B cell (primary cell): Measurements from ENCODE around the gene WDR12. TPM values are rescaled to one million over a fixed set of nuclear protein-coding genes. Genes with fewer than 3 reads are reported as not detected.
"Not testable (repeated sequence)": the region's sequence is repeated elsewhere in the genome, so short reads cannot be mapped to it uniquely, and the experiment has no call there.

ENCODE experiments used
- ATAC-seq: fragments of 200-7000 bp; cut with Tn5 transposase; one replicate; pipeline ENCODE4 v1.10.0; 2021; ENCODE audit warnings: low read depth, mild to moderate bottlenecking, moderate number of reproducible peaks, moderate library complexity
- CTCF ChIA-PET: fragments of 350-600 bp; sonication (Branson Sonifier 250); formaldehyde crosslinking; loops from one replicate; lab custom pipeline; 2021; ENCODE audit warnings: antibody characterized with exemption, inconsistent platforms; lab: Charles Lee
- POLR2A ChIA-PET: fragments of 350-600 bp; sonication (Branson Sonifier 250); formaldehyde crosslinking; loops from one replicate; lab custom pipeline; 2021; ENCODE audit warnings: antibody characterized with exemption; lab: Charles Lee
- DNase-seq: peaks from one replicate; pipeline ENCODE4 v3.0.0; 2013
- H2AFZ ChIP-seq: 2 replicates; pipeline ENCODE4 v1.6.1; 2012; ENCODE audit warnings: mild to moderate bottlenecking, low read depth, low read length; ENCODE audit not compliant: insufficient read depth, poor library complexity, severe bottlenecking
- H3K27ac ChIP-seq, 2 donors: 1 replicate in 1 of 2; 2 replicates in 1 of 2; pipeline ENCODE4 v1.5.1; 2012 to 2013; ENCODE audit warnings: low read length in 2 of 2, mild to moderate bottlenecking in 2 of 2, moderate library complexity in 1 of 2
- H3K27me3 ChIP-seq, 4 experiments: fragments of 200-600 bp in 1 of 4; sonication (generic) in 1 of 4; replicated peaks in 1 of 4; 1 replicate in 2 of 4; 2 replicates in 2 of 4; pipeline versions ENCODE4 v1.6.1 to v1.7.0; 2013 to 2016; ENCODE audit warnings: low read length in 3 of 4, mild to moderate bottlenecking in 2 of 4, mixed read lengths in 1 of 4, moderate library complexity in 1 of 4; ENCODE audit not compliant: insufficient read depth in 4 of 4, control insufficient read depth in 3 of 4; ENCODE audit errors: control extremely low read depth in 1 of 4
- H3K36me3 ChIP-seq, 2 experiments: replicated peaks in 1 of 2; 1 replicate in 1 of 2; 2 replicates in 1 of 2; pipeline versions ENCODE4 v1.6.1 to v1.7.1; 2013; ENCODE audit warnings: low read length in 1 of 2; ENCODE audit not compliant: insufficient read depth in 2 of 2, control insufficient read depth in 1 of 2; ENCODE audit errors: control extremely low read depth in 1 of 2, extremely low read depth in 1 of 2
- H3K4me1 ChIP-seq, 2 donors: fragments of 200-600 bp in 1 of 2; sonication (generic) in 1 of 2; 1 replicate in 1 of 2; 2 replicates in 1 of 2; pipeline versions ENCODE4 v1.5.1 to v1.6.1; 2013 to 2017; ENCODE audit warnings: low read length in 2 of 2; ENCODE audit not compliant: control insufficient read depth in 2 of 2, insufficient read depth in 2 of 2
- H3K4me2 ChIP-seq: replicated peaks from 2 replicates; pipeline ENCODE3; 2012; ENCODE audit warnings: mild to moderate bottlenecking, low read depth, low read length; ENCODE audit not compliant: poor library complexity, severe bottlenecking
- H3K4me3 ChIP-seq, 5 experiments: fragments of 200-600 bp in 1 of 5; sonication (generic) in 1 of 5; 1 replicate in 3 of 5; 2 replicates in 2 of 5; pipeline versions ENCODE4 v1.5.1 to v1.7.0; 2011 to 2016; ENCODE audit warnings: low read length in 4 of 5, mild to moderate bottlenecking in 4 of 5, low read depth in 2 of 5, control low read depth in 1 of 5, moderate library complexity in 1 of 5; ENCODE audit not compliant: insufficient read depth in 1 of 5; ENCODE audit errors: control extremely low read depth in 1 of 5, extremely low read depth in 1 of 5
- H3K79me2 ChIP-seq: fragments of 200-600 bp; sonication (generic); one replicate; pipeline ENCODE4 v1.6.0; 2016; ENCODE audit warnings: low read length; ENCODE audit not compliant: control insufficient read depth, insufficient read depth
- H3K9ac ChIP-seq: fragments of 200-600 bp; sonication (generic); 2 replicates; pipeline ENCODE4 v1.6.1; 2017; ENCODE audit warnings: mild to moderate bottlenecking, low read length, moderate library complexity
- H3K9me3 ChIP-seq, 3 donors: one replicate each; pipeline versions ENCODE4 v1.6.1 to v1.7.1; 2013; ENCODE audit warnings: low read length in 2 of 3; ENCODE audit not compliant: control insufficient read depth in 2 of 3, insufficient read depth in 1 of 3; ENCODE audit errors: control extremely low read depth in 1 of 3
- H4K20me1 ChIP-seq: 2 replicates; pipeline ENCODE4 v1.6.0; 2012; ENCODE audit warnings: mild to moderate bottlenecking, low read length; ENCODE audit not compliant: insufficient read depth, control insufficient read depth, poor library complexity, severe bottlenecking
- H3K27ac Mint-ChIP-seq: one replicate; pipeline ENCODE4 v1.8.0; 2021; ENCODE audit warnings: mixed read lengths
- H3K27me3 Mint-ChIP-seq: one replicate; pipeline ENCODE4 v1.8.0; 2021; ENCODE audit warnings: mixed read lengths
- H3K4me1 Mint-ChIP-seq: one replicate; pipeline ENCODE4 v1.8.0; 2021; ENCODE audit warnings: mixed read lengths
- H3K4me3 Mint-ChIP-seq: one replicate; pipeline ENCODE4 v1.8.0; 2021; ENCODE audit warnings: mixed read lengths
- H3K9me3 Mint-ChIP-seq: one replicate; pipeline ENCODE4 v1.8.0; 2022; ENCODE audit warnings: mixed read lengths; ENCODE audit not compliant: insufficient read depth
- CTCF ChIP-seq: fragments of 200-600 bp; IDR thresholded peaks from one replicate; pipeline ENCODE4 v1.8.0; 2022; ENCODE audit warnings: antibody characterized with exemption, mild to moderate bottlenecking
- EZH2 ChIP-seq: IDR thresholded peaks from 2 replicates; pipeline ENCODE4 v1.6.1; 2012; ENCODE audit warnings: borderline replicate concordance, low read depth, mild to moderate bottlenecking, moderate library complexity, low read length; ENCODE audit not compliant: insufficient read depth, poor library complexity, severe bottlenecking
- WGBS: methylation state at CpG from one replicate; pipeline ENCODE4 v1.1.5; 2013; ENCODE audit warnings: missing lambda C conversion rate; ENCODE audit not compliant: insufficient coverage; 5-methylcytosine and 5-hydroxymethylcytosine counted together
- intact Hi-C: fragments of 100-400 bp; cut with micrococcal nuclease; formaldehyde crosslinking; loops from one replicate; pipeline ENCODE4 v1.10.0; 2022
- polyA plus RNA-seq: library from polyadenylated mRNA; depleted of rRNA; stranded (reverse); fragments of >200 nt; gene quantifications from 2 replicates; pipeline ENCODE4 v1.2.3, GENCODE V29; 2012
- total RNA-seq, 2 donors: library from RNA; stranded (reverse); fragments of 120-200 nt in 1 of 2; gene quantifications; 1 replicate in 1 of 2; 2 replicates in 1 of 2; pipeline versions ENCODE4 v1.2.3 to v1.2.4, GENCODE V29; 2013 to 2022

Gene WDR12
- total and polyA plus RNA-seq, 2 donors (not counting 1 experiment from before 2014, with no cell fraction given), result 7.1 to 20.8 TPM

GRCh38 chr2:202909394-202910192, 1.9 kb downstream of the WDR12 start:
- TF ChIP-seq EZH2 (no peak), CTCF (no peak)
- H3K9ac ChIP-seq, result no peak overlapping the region
- Mint-ChIP-seq H3K4me3 (peak overlapping the region; percentile 52), H3K4me1 (peaks cover 24% of the 10 kb centered on the region), H3K9me3 (no peaks in the 10 kb centered on the region), H3K27ac (no peak overlapping the region), H3K27me3 (no peaks in the 10 kb centered on the region)
- intact Hi-C loops, result loop anchor here (2.0 to 10.0 kb wide), 3 partner anchors 275 to 875 kb away; partner anchors contain the start of genes FAM117B and FZD7
- peaks cover 14% of the 10 kb centered on the region for H4K20me1 ChIP-seq
- no peak overlapping the region for H3K4me2 ChIP-seq
- CTCF ChIA-PET, result interaction anchor here (0.6 to 3.5 kb wide), 3 partner anchors 39 to 336 kb away, joined by 4 to 15 read pairs (median 13); partner anchors contain the start of genes CYP20A1 and ICA1L
- H3K9me3 ChIP-seq, result no peaks in the 10 kb centered on the region
- DNase-seq, result no peak
- peaks cover 5 to 11% of the 10 kb centered on the region in 2 donors for H3K4me1 ChIP-seq
- POLR2A ChIA-PET, result interaction anchor here (0.6 kb wide), 2 partner anchors 123 to 468 kb away, joined by 3 to 7 read pairs; no protein-coding TSS in a partner anchor
- H3K36me3 ChIP-seq, result peaks cover 0 to 1% of the 10 kb centered on the region in 2 experiments
- H2AFZ ChIP-seq, result no peak overlapping the region
- no peak for ATAC-seq
- peaks cover 33% of the 10 kb centered on the region for H3K79me2 ChIP-seq
- H3K27me3 ChIP-seq, result no peaks in the 10 kb centered on the region
- H3K27ac ChIP-seq, result no peak overlapping the region
- WGBS, result 100% methylated on average over 3 of the region's 6 CpGs
- no peak overlapping the region for H3K4me3 ChIP-seq

- ATAC-seq (no peak), DNase-seq (no peak)
- Histone ChIP-seq H2AFZ (no peak overlapping the region), H3K9me3 (no peaks in the 10 kb centered on the region), H3K9ac (no peak overlapping the region), H3K4me3 (no peak overlapping the region), H3K36me3 (peaks cover 0 to 1% of the 10 kb centered on the region in 2 experiments), H3K4me1 (peaks cover 5 to 10% of the 10 kb centered on the region in 2 donors), H3K27me3 (no peaks in the 10 kb centered on the region), H4K20me1 (peaks cover 14% of the 10 kb centered on the region), H3K79me2 (peaks cover 33% of the 10 kb centered on the region), H3K4me2 (no peak overlapping the region), H3K27ac (no peak overlapping the region)
- POLR2A ChIA-PET, result no interaction called here
- Mint-ChIP-seq H3K9me3 (no peaks in the 10 kb centered on the region), H3K4me3 (no peak overlapping the region), H3K27me3 (no peaks in the 10 kb centered on the region), H3K4me1 (peaks cover 23% of the 10 kb centered on the region), H3K27ac (peak overlapping the region; percentile 12)
- intact Hi-C loops, result no loop called here
- TF ChIP-seq EZH2 (no peak), CTCF (no peak)
- WGBS, result 92% methylated on average over 5 of the region's 5 CpGs
- CTCF ChIA-PET, result interaction anchor here (3.5 kb wide), 1 partner anchor 38 kb away, joined by 13 read pairs; the partner anchor contains the start of gene ICA1L
Observed at GRCh38 chr2:202908186-202908585, 3.3 kb downstream of the WDR12 start.

GRCh38 chr2:202905507-202905906, 6.0 kb downstream of the WDR12 start:
- CTCF ChIA-PET, H3K4me3 ChIP-seq, POLR2A ChIA-PET, H3K4me3 Mint-ChIP-seq, H3K27me3 Mint-ChIP-seq, H3K4me2 ChIP-seq, H3K9ac ChIP-seq, intact Hi-C loops, H3K27ac Mint-ChIP-seq, H3K9me3 Mint-ChIP-seq, H2AFZ ChIP-seq, H3K9me3 ChIP-seq, H3K4me1 ChIP-seq, DNase-seq, H3K27me3 ChIP-seq, ATAC-seq, H3K27ac ChIP-seq, H4K20me1 ChIP-seq, H3K36me3 ChIP-seq: not testable (repeated sequence)
- peaks cover 32% of the 10 kb centered on the region for H3K79me2 ChIP-seq
- H3K4me1 Mint-ChIP-seq, result peaks cover 10% of the 10 kb centered on the region
